Nephron (organoid): Measurements from ENCODE around the gene ST3GAL6.
A peak's percentile ranks its signal among the peaks of the same experiment; 100 is the strongest.

Experiments used
- H3K27ac Mint-ChIP-seq, 3 experiments: 2 replicates each; pipeline ENCODE4 v1.8.0; 2020; ENCODE audit warnings: mixed read lengths in 3 of 3, mild to moderate bottlenecking in 2 of 3, moderate library complexity in 1 of 3
- H3K27me3 Mint-ChIP-seq: 2 replicates; pipeline ENCODE4 v1.8.0; 2021; ENCODE audit warnings: low read depth, mild to moderate bottlenecking, moderate library complexity, mixed read lengths
- H3K36me3 Mint-ChIP-seq: 2 replicates; pipeline ENCODE4 v1.8.0; 2020; ENCODE audit warnings: low read depth, mixed read lengths
- H3K4me1 Mint-ChIP-seq: 2 replicates; pipeline ENCODE4 v1.8.0; 2020; ENCODE audit warnings: mixed read lengths
- H3K4me3 Mint-ChIP-seq, 3 experiments: 2 replicates each; pipeline ENCODE4 v1.8.0; 2020; ENCODE audit warnings: mild to moderate bottlenecking in 3 of 3, mixed read lengths in 3 of 3, moderate library complexity in 2 of 3
- H3K9me3 Mint-ChIP-seq: 2 replicates; pipeline ENCODE4 v1.8.0; 2020; ENCODE audit warnings: mixed read lengths
- CTCF ChIP-seq, 3 experiments: fragments of 200-600 bp; sonication (generic); IDR thresholded peaks; one replicate each; pipeline ENCODE4 v1.5.0; 2021; ENCODE audit warnings: antibody characterized with exemption in 3 of 3; ENCODE audit not compliant: unreplicated experiment in 3 of 3

The ST3GAL6 gene, protein sequence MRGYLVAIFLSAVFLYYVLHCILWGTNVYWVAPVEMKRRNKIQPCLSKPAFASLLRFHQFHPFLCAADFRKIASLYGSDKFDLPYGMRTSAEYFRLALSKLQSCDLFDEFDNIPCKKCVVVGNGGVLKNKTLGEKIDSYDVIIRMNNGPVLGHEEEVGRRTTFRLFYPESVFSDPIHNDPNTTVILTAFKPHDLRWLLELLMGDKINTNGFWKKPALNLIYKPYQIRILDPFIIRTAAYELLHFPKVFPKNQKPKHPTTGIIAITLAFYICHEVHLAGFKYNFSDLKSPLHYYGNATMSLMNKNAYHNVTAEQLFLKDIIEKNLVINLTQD

DNA sequence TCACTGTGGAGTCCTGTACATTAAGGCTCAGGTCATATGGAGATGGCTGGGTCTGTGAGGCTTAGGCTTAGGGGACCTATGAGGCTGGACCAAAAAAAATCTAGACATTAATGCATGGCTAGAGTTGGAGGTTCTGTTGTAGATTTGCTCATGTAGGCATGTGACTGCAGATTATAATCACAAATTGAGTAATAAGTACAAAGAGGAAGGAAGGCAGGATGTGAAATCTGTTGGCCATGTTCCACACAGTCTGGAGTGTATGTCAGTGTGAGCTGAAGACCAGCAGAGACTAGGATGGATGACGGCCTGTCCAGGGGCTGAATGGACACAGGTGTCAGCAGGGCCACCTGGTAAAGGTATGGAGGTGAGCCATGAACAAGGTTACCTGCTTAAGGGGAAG is at the start of gene ST3GAL6:
Gene ST3GAL6 (plus strand): TSS at position 265 of the 400 bp plus-strand sequence. CDS start 5,101 bp downstream, outside the sequence.
- no peaks in the 10 kb centered on the region for H3K27me3 Mint-ChIP-seq

GRCh38 chr3:98713984-98714383 is 49.2 kb upstream of the ST3GAL6 start:
- Mint-ChIP-seq H3K27me3 (no peaks in the 10 kb centered on the region), H3K27ac (no peak overlapping the region), H3K4me1 (peaks cover 12% of the 10 kb centered on the region), H3K36me3 (no peaks in the 10 kb centered on the region), H3K4me3 (no peak overlapping the region), H3K9me3 (no peaks in the 10 kb centered on the region)
- no peak for TF ChIP-seq CTCF (IDR thresholded peaks at IDR 0.05; ENCODE audit: unreplicated experiment in 3 of 3)

More for the DNA sequence above, at the start of gene ST3GAL6:
- peak within 1 kb of the TSS; percentile 12 to 83 (median 66) for H3K27ac Mint-ChIP-seq
- no peak for TF ChIP-seq CTCF (IDR thresholded peaks at IDR 0.05; ENCODE audit: unreplicated experiment in 3 of 3)
- peak within 1 kb of the TSS in 1 of 3 experiments; percentile 4 for H3K4me3 Mint-ChIP-seq
- H3K36me3 Mint-ChIP-seq: peaks cover 4% of the 10 kb centered on the region
- H3K9me3 Mint-ChIP-seq: no peaks in the 10 kb centered on the region
- H3K4me1 Mint-ChIP-seq: peaks cover 13% of the 10 kb centered on the region

DNA sequence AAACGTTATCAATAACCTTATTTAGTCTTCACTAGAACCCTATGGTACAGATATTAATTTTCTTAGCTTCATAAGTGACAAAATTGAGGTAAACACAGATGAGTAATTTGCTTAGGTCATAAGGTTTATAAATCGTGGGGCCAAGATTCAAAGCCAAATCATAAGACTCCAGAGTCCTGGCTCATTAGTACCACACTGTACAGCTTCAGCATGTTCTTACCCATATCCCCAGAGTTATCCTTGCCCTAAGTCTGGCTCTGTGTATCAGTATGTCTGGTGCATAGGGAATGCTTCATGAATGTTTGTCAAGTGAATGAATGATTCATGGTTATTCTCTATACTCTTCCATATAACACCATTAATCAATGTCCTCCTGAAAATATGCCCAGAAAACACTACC is 45.6 kb upstream of the ST3GAL6 start:
- Mint-ChIP-seq H3K27me3 (no peaks in the 10 kb centered on the region), H3K27ac (no peak overlapping the region), H3K36me3 (no peaks in the 10 kb centered on the region), H3K4me1 (no peaks in the 10 kb centered on the region), H3K9me3 (no peaks in the 10 kb centered on the region), H3K4me3 (no peak overlapping the region)
- no peak for TF ChIP-seq CTCF (IDR thresholded peaks at IDR 0.05; ENCODE audit: unreplicated experiment in 3 of 3)

DNA sequence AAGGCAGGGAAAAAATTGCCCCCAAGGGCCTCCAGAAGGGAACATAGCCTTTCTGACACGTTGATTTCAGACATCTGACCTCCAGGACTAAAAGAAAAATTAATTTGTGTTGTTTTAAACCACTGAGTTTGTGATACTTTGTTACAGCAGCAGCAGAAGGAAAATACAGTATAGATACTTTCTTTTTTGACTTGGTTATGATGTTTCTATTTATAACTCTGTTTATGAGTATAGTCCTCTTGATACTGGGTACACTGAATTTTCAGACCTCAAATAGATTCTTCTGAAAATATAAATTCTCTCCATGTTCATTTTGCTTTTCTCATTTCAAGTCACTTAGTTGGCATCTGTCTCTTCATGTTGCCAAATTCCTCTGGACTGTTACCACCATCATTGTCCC is 44.4 kb upstream of the ST3GAL6 start:
- no peak for TF ChIP-seq CTCF (IDR thresholded peaks at IDR 0.05; ENCODE audit: unreplicated experiment in 3 of 3)
- Mint-ChIP-seq H3K4me3 (no peak overlapping the region), H3K27ac (no peak overlapping the region), H3K27me3 (no peaks in the 10 kb centered on the region), H3K4me1 (no peaks in the 10 kb centered on the region), H3K9me3 (no peaks in the 10 kb centered on the region), H3K36me3 (no peaks in the 10 kb centered on the region)

DNA sequence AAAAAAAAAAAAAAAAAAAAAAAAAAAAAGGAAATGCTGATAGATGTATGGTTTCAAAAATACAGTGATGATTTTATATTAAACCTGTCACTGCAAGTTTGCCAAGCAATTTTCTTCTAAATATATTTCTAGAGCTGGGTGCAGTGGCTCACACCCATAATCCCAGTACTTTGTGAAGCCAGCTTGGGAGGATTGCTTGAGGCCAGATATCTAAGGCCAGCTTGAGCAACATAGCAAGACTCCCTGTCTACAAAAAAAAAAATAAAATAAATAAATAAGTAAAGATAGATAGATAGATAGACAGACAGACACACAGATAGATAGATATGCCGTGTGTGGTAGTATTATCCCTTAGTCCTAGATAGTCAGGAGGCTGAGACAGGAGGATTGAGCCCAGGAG is 41.4 kb upstream of the ST3GAL6 start:
- Mint-ChIP-seq H3K4me1 (no peaks in the 10 kb centered on the region), H3K27ac (no peak overlapping the region), H3K27me3 (no peaks in the 10 kb centered on the region), H3K36me3 (no peaks in the 10 kb centered on the region), H3K4me3 (no peak overlapping the region), H3K9me3 (no peaks in the 10 kb centered on the region)
- no peak for TF ChIP-seq CTCF (IDR thresholded peaks at IDR 0.05; ENCODE audit: unreplicated experiment in 3 of 3)

DNA sequence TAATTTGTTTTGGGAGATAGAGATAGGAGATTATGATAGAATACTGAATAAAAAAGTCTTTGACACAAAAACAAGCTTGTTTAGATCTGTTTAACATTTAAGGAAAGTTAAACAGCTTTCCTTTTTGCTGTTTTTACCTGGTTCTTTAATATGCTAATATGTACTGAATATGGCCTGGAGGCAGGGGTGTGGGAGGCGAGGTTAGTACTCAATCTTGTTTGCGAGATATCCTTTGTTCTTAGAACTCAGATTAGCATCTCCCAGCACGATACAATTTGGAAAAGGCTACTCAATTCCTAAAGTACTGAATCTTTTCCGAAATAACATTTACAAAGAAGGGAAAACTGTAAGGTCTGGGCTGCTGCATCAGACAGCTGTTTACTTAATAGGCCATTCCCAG is 40.8 kb upstream of the ST3GAL6 start:
- Mint-ChIP-seq H3K4me1 (no peaks in the 10 kb centered on the region), H3K27ac (no peak overlapping the region), H3K4me3 (no peak overlapping the region), H3K36me3 (no peaks in the 10 kb centered on the region), H3K27me3 (peaks cover 5% of the 10 kb centered on the region), H3K9me3 (no peaks in the 10 kb centered on the region)
- no peak for TF ChIP-seq CTCF (IDR thresholded peaks at IDR 0.05; ENCODE audit: unreplicated experiment in 3 of 3)
